Adipose tissue (tissue), 3 donors: ENCODE results near the gene CFAP58. TPM values are rescaled to one million over a fixed set of nuclear protein-coding genes. Genes with fewer than 3 reads are reported as not detected.

Experiments used
- H3K27ac ChIP-seq: one replicate; pipeline ENCODE4 v1.5.1; 2013; ENCODE audit warnings: low read depth, low read length
- WGBS, 3 donors: extraction: QIAGEN DNeasy Blood & Tissue Kit; methylation state at CpG; one replicate each; pipeline ENCODE4 v1.1.7; 2013; 5-methylcytosine and 5-hydroxymethylcytosine counted together
- polyA plus RNA-seq, 3 donors: library from polyadenylated mRNA; stranded (reverse); fragments of 200-250 nt; gene quantifications; one replicate each; pipeline ENCODE4 v1.2.3, GENCODE V29; 2013
- donor health status: healthy with polysubstance abuse.
- donor health status: Bipolar disorder and iron deficiency.
- donor health status: healthy.

The CFAP58 gene
- polyA plus RNA-seq, 3 donors: 0.05 to 0.09 TPM; not detected in 1

DNA sequence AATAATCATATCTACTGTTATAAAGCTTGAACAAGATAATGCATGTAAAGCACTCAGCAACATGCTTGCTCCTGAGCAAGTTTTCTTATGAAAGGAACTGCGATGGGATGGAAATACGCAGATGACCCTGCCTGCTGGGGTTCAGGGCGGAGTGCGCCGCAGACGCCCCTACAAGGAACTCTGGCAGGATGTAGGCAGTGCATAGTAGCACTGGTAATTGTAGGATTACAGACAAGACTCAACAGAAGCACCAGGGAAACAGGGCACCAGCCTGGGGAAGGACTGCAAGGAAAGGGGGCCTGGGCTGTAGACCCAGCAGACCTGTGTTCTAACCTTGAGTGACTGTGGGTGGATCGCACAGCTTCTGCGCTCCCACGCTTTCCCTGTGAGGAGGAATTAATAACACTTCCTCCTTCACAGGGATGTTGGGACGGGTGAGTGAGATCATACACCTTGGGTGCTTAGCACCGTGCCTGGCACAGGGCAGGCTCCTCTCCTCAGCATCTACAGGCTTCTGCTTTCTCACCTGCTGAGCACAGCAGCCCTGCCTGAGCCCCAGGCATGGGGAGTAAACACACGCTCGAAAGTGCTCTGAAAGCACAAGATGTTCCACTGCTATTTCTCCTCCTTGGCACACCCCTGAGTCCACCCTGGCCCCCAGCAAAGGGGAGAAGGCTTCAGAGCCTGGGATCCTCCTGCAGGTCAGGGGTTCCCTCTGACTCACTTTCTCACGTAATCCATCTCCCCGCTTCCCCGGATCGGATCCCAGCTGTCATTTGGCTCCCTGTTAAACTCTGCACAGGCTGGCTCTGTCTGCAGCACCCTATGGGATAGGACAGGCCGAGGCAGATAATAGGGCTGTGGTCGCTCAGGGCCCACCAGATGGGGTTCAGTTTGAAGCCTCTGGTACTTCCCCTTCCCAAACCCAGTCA lies 34.6 kb upstream of the CFAP58 start:
- no peak overlapping the region for H3K27ac ChIP-seq
- 49 to 75% (median 62%) methylated on average over 19 of the region's 19 CpGs for WGBS, 3 donors

- no peak overlapping the region for H3K27ac ChIP-seq
- WGBS, 3 donors: 57 to 86% (median 66%) methylated on average over 6 of the region's 6 CpGs
These were observed 32.4 kb upstream of the CFAP58 start for GRCh38 chr10:104321226-104321625.

DNA sequence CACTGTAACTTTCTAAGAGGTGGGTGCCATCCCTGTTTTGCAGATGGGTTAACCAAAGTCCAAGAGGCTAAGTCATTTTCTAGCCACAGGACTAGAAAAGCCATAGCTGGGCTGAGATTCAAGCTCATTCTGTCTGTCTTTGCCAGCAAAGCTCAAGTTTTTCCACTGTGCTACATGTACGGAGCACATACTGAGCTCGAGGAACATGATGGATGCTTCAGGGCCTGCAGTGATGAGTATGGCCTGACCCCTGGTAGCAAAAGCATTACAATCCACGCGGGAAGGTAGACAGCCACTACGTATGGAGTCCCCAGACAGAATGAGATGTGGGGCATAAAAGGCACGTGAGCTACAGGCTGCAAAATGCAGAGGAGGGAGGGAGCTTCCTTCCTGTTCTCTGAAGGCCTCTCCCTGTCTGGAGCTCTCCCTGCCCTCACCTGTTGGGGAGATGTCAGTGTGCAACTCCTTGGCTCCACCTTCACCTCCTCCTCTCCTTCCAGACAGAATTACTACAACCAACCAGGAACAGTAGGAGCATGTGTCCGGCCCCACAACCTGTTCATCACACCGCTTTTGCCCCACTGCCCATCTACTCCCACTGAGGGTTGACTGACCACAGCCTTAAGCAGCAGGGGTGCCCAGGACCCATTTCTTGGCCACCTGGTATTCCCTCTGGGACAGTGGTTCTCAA lies 31.8 kb upstream of the CFAP58 start:
- 51 to 71% (median 60%) methylated on average over 8 of the region's 8 CpGs for WGBS, 3 donors
- no peak overlapping the region for H3K27ac ChIP-seq

DNA sequence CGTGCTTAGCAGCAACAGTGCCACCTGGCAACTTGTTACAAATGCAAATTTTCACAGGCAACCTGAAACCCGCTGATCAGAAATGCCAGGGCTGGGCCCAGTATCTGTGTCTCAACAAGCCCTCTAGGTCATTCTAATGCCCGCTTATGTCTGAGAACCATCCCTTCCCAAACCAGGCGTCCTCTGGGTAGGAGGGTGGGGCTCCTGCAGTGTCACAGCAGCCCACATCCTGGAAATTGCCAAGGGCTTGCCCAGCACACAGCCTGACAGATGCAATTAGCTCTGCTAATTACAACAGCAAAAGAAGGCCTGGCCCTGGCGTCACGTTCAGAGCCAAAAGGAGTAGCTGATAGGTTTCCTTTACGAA lies 31.2 kb upstream of the CFAP58 start:
- H3K27ac ChIP-seq: no peak overlapping the region
- 35 to 45% (median 39%) methylated on average over 7 of the region's 7 CpGs for WGBS, 3 donors

GRCh38 chr10:104323085-104323484 lies 30.5 kb upstream of the CFAP58 start:
- WGBS, 3 donors: 81 to 95% (median 92%) methylated on average over 1 of the region's 1 CpG

GRCh38 chr10:104323760-104324201 lies 29.9 kb upstream of the CFAP58 start:
- WGBS, 3 donors: 67 to 100% (median 72%) methylated on average over 4 of the region's 4 CpGs
- peak overlapping the region; percentile 56 for H3K27ac ChIP-seq

More at GRCh38 chr10:104323085-104323484, 30.5 kb upstream of the CFAP58 start:
- peak overlapping the region; percentile 2 for H3K27ac ChIP-seq

GRCh38 chr10:104324221-104324686 lies 29.4 kb upstream of the CFAP58 start:
- WGBS, 3 donors: 44 to 87% (median 52%) methylated on average over 8 to 9 of the region's 9 CpGs
- H3K27ac ChIP-seq: peak overlapping the region; percentile 56

DNA sequence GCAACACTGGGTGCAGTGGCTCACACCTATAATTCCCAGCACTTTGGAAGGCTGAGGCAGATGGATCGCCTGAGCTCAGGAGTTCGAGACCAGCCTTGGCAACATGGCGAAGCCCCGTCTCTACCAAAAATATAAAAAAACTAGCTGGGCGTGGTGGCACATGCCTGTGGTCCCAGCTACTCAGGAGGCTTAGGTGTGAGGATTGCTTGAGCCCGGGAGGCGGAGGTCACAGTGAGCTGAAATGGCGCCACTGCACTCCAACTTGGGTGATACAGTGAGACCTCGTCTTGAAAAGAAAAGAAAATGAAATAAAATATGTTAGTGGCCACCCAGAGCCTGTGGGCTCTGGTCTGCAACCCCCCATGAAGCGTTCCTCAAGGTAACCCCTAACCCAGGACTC lies 28.7 kb upstream of the CFAP58 start:
- 86 to 95% (median 90%) methylated on average over 10 of the region's 10 CpGs for WGBS, 3 donors
- H3K27ac ChIP-seq: no peak overlapping the region

DNA sequence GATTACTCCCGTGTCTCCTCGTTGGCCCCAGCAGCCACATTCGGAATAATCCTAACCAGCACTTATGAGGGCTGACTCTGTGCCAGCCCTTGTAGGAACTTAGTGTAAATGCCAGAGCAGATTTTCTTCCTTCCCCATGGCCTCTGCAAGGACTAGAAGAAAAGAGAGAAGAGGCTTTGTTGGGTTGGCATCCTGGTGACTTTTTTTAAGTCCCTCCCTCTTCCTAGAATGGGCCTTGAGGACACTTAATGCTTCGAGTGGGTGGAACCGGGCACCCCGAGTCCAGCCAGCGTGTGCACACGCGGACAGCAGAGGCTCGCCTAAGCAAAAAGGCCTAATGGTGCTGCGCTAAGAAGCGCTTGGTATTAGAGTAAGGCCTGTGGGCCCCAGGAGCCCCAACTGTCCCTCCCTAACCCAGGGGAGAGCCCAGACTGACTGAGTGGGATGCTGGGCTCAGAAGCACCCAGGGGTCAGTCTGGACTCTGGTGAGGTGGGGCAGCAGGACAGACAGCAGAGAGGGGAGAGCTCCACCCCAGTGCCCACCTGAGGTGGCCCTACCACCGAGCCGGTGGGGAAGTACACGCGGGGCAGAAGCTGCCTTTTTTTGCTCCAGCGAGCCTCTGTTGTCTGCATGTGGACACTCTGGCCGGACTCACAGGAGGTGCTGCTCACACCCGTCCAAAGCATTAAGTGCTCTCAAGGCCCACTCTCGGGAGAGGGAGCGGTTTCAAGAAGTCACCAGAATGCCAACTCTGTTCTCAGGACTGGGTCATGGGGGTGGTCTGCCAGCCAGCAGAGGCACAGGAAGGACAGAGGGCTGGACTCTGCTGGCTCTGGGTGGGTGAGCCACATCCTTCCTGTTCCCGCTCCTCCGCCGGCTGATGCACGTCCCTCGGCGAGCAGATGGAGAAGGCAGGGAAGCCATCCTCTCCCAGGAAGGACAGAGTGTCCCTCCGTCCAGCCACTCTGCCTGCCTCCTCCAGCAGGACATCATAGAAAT lies 27.9 kb upstream of the CFAP58 start:
- H3K27ac ChIP-seq: no peak overlapping the region
- 38 to 90% (median 43%) methylated on average over 28 of the region's 28 CpGs for WGBS, 3 donors

- WGBS, 3 donors: 91 to 93% (median 92%) methylated on average over 9 of the region's 9 CpGs
These were observed 26.5 kb upstream of the CFAP58 start for GRCh38 chr10:104326991-104327610.

DNA sequence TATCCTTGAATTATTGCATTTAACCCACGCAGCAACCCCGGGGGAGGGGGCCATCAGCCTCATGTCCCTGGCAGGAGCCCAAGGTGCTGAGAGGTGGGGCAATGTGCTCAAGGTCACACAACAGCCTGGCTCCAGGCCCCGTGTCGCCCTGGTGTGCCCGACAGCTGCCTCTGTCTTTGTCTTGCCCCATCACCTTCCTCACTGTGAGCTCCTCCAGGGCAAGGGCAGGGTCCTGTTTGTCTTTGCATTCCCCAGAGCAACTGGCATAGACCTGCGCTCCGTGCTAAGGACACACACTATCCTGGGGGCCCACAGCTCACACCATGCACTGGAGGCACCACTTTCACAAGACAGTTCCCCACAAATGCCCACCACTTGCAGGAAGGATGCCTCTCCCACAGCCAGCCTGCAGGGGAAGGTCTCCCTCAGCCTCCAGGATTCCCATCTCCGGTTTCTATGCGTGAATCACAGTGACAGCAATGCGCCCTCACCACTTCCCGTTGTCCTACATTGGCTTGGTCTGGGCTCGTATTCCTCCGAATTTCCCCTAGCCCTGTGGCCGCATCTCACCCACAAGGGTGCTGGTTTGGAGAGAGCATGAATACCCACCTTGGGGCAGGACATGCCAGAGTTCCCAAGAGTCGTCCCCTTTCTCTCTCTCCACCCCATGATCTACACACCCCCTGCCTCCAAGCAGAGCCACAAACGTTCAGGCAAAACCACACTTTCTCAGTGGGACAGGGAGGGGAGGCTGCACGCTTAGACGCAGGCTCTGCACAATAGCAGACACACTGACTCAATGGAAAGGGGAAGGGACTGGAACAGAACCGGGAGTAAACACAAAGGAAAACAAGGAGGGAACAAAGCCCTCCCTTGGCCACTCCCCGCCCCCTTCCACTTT lies 25.6 kb upstream of the CFAP58 start:
- 20 to 55% (median 22%) methylated on average over 20 of the region's 20 CpGs for WGBS, 3 donors
- peak overlapping the region; percentile 91 for H3K27ac ChIP-seq

More at GRCh38 chr10:104326991-104327610, 26.5 kb upstream of the CFAP58 start:
- no peak overlapping the region for H3K27ac ChIP-seq

DNA sequence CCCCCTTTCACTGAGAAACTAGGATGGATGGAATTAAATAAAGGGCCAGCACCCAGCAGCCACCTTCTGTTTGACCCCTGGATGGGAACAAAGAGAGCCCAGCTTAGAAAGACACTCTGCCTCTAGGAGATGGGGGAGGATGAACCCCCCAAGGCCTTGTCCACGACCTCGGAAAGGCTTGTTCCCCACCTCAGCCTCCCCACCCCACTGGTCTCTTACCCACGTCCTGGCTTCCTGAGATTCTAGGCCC lies 25.1 kb upstream of the CFAP58 start:
- 5 to 35% (median 7%) methylated on average over 3 of the region's 3 CpGs for WGBS, 3 donors
- peak overlapping the region; percentile 91 for H3K27ac ChIP-seq

- WGBS, 3 donors: 15 to 75% (median 18%) methylated on average over 15 of the region's 15 CpGs
- peak overlapping the region; percentile 91 for H3K27ac ChIP-seq
These were observed 24.5 kb upstream of the CFAP58 start for GRCh38 chr10:104328896-104329710.

GRCh38 chr10:104329735-104330134 lies 23.9 kb upstream of the CFAP58 start:
- 46 to 79% (median 56%) methylated on average over 3 of the region's 3 CpGs for WGBS, 3 donors
- H3K27ac ChIP-seq: peak overlapping the region; percentile 88

DNA sequence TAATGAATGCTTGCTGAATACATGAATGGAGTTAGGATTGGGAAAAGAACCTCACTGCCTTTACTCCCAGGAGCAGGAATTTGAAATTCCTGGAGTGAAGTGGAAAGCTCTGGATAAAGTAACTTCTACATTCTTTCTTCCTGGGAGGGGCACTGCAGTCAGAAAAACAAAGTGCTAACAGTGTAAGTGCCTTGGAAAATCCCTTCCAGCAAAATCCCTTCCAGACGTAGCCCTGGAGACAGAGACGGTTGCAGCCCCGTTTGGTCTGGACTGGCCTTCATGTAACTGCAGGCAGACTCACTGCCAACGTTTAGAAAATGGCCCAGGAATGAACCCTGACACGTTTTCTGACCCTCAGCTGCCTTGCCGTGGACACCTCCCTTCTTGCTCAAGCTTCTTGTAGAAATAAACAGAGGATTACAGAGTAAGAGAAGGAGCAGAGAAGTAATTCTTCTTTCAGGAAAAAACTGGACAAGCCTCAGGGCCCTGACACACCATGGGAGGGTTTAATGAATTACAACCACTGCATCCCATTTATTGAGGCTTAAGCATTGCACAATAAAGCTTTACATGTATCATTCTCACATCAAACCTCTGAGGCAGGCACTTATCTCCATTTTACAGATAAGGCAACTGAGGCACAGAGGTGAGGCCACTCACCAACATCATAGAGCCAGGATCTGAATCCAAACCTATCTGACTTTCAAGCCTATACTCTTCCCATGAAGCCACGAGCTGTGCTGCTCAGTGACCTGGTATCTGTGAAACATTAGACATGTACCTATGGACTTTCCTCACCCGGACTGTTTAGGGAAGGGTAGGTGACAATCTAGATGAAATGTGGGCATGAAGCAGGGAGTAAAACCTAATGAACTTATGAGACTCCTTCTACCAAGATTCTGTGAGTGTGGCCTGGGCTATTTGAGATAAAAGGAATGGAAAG lies 23.2 kb upstream of the CFAP58 start:
- WGBS, 3 donors: 21 to 44% (median 32%) methylated on average over 8 of the region's 8 CpGs
- H3K27ac ChIP-seq: peak overlapping the region; percentile 88
